HG03442 (cell line): ENCODE results near the gene KMT2E.

Source experiments
- ATAC-seq: cut with Tn5 transposase; IDR thresholded peaks from one replicate; pipeline ENCODE4 v1.9.1; 2021; ENCODE audit warnings: mild to moderate bottlenecking, moderate library complexity; ENCODE audit not compliant: unreplicated experiment

KMT2E gene

GRCh38 chr7:105068886-105069285 is 54.9 kb downstream of the KMT2E start:
- no peak for ATAC-seq

GRCh38 chr7:105073143-105073542 is 59.1 kb downstream of the KMT2E start:
- no peak for ATAC-seq

GRCh38 chr7:105079348-105079747 is 65.3 kb downstream of the KMT2E start:
- ATAC-seq, result no peak

- ATAC-seq, result no peak
These were observed 70.6 kb downstream of the KMT2E start for GRCh38 chr7:105084581-105084980.

- no peak for ATAC-seq
These were observed 72.8 kb downstream of the KMT2E start for GRCh38 chr7:105086850-105087249.

GRCh38 chr7:105087981-105088380 is 74.0 kb downstream of the KMT2E start:
- no peak for ATAC-seq

- no peak for ATAC-seq
These were observed 74.5 kb downstream of the KMT2E start for GRCh38 chr7:105088456-105088855.

GRCh38 chr7:105094966-105095365 is 81.0 kb downstream of the KMT2E start:
- no peak for ATAC-seq

- no peak for ATAC-seq
These were observed 82.3 kb downstream of the KMT2E start for GRCh38 chr7:105096306-105096705.

- ATAC-seq, result no peak
These were observed 83.6 kb downstream of the KMT2E start for GRCh38 chr7:105097619-105098018.

- ATAC-seq, result peak; percentile 78
These were observed 85.0 kb downstream of the KMT2E start for GRCh38 chr7:105098863-105099515.

- ATAC-seq, result no peak
These were observed 87.9 kb downstream of the KMT2E start for GRCh38 chr7:105101864-105102263.

GRCh38 chr7:105102557-105103352 is 88.8 kb downstream of the KMT2E start:
- no peak for ATAC-seq

GRCh38 chr7:105105579-105105978 is 91.6 kb downstream of the KMT2E start:
- no peak for ATAC-seq

- no peak for ATAC-seq
These were observed 92.5 kb downstream of the KMT2E start for GRCh38 chr7:105106473-105106872.

- no peak for ATAC-seq
These were observed 93.5 kb downstream of the KMT2E start for GRCh38 chr7:105107458-105107857.

GRCh38 chr7:105112440-105113418 is 98.7 kb downstream of the KMT2E start:
- no peak for ATAC-seq

GRCh38 chr7:105118612-105119600 is 104.9 kb downstream of the KMT2E start:
- ATAC-seq, result no peak

GRCh38 chr7:105122619-105123018 is 108.6 kb downstream of the KMT2E start:
- ATAC-seq, result no peak

- no peak for ATAC-seq
These were observed 111.7 kb downstream of the KMT2E start for GRCh38 chr7:105125745-105126144.
